ENCODE measurements around the gene TEKT2.

TEKT2 gene

GRCh38 chr1:36123356-36123755, 39.5 kb downstream of the TEKT2 start:
- no peak for DNase-seq (ENCODE audit: low read depth)
- TF ChIP-seq CTCF (IDR thresholded peaks at IDR 0.05; ENCODE audit: insufficient read depth, low read depth, low read length, missing control alignments): no peak

DNA sequence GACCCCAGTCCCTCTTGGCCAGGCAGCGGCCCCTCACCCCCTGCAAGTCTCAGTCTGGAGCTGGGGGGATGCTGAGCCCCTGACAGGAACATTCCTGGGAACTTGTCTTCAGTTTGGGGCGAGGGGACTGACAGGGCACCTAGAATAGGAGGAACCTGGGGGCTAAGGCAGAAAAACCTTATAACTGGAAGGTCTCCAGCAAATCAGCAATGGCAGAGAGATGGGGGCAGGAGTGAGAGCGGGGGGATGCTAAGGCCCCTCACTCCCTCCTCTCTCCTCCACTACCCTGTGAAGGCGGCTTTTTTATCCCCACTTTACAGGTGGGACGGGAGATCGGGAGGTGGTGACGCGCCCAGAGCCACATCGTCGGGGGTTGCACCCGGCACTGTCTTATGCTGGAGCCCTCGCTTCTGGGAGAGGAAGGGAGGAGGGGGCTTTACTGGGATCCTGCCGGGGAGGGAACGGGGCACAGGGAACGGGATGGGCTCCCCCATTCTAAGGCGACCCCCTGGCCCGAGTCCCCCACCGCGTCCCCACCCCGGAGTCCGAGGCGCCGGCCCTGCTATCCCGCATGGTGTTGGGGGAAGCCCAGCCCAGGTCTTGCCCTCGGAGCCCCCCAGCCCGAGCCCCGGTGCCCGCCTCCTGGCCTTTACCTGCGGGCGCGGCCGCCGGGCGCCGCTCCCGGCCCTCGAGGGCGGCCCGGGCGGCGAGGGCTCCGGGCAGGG, 40.7 kb downstream of the TEKT2 start:
- DNase-seq (ENCODE audit: low read depth): no peak
- TF ChIP-seq CTCF (IDR thresholded peaks at IDR 0.05; ENCODE audit: insufficient read depth, low read depth, low read length, missing control alignments): no peak
- no peak overlapping the region for H3K4me3 ChIP-seq (ENCODE audit: low read length)

More at GRCh38 chr1:36123356-36123755, 39.5 kb downstream of the TEKT2 start:
- no peak overlapping the region for H3K4me3 ChIP-seq (ENCODE audit: low read length)

GRCh38 chr1:36125129-36125991, 41.5 kb downstream of the TEKT2 start, which contains the start of gene COL8A2:
TSS of gene COL8A2 (minus strand) at chr1:36125222. CDS start at chr1:36100242, 24,980 bp downstream.
- no peak within 1 kb of the TSS for H3K4me3 ChIP-seq (ENCODE audit: low read length)
- DNase-seq (ENCODE audit: low read depth): no peak
- no peak for TF ChIP-seq CTCF (IDR thresholded peaks at IDR 0.05; ENCODE audit: insufficient read depth, low read depth, low read length, missing control alignments)

- DNase-seq (ENCODE audit: low read depth): no peak
- no peak for TF ChIP-seq CTCF (IDR thresholded peaks at IDR 0.05; ENCODE audit: insufficient read depth, low read depth, low read length, missing control alignments)
- no peak overlapping the region for H3K4me3 ChIP-seq (ENCODE audit: low read length)
Measured at GRCh38 chr1:36126005-36126716, 42.3 kb downstream of the TEKT2 start.

GRCh38 chr1:36126797-36127500, 43.1 kb downstream of the TEKT2 start:
- DNase-seq (ENCODE audit: low read depth): no peak
- no peak overlapping the region for H3K4me3 ChIP-seq (ENCODE audit: low read length)
- TF ChIP-seq CTCF (IDR thresholded peaks at IDR 0.05; ENCODE audit: insufficient read depth, low read depth, low read length, missing control alignments): no peak

All from epithelial cell of esophagus (primary cell).